GM15510 (cell line): ENCODE results near the gene P3H4.

ENCODE experiments used
- POLR2A ChIP-seq: IDR thresholded peaks from 3 replicates; pipeline ENCODE4 v1.6.1; 2011; ENCODE audit warnings: borderline replicate concordance; ENCODE audit not compliant: insufficient read length; ENCODE audit errors: extremely low read depth

P3H4 gene

GRCh38 chr17:41785859-41786226 lies 25.9 kb downstream of the P3H4 start:
- TF ChIP-seq POLR2A, result no peak

GRCh38 chr17:41785091-41785858 lies 26.5 kb downstream of the P3H4 start:
- TF ChIP-seq POLR2A, result no peak

GRCh38 chr17:41784207-41784744 lies 27.5 kb downstream of the P3H4 start:
- no peak for TF ChIP-seq POLR2A

GRCh38 chr17:41782142-41782541 lies 29.6 kb downstream of the P3H4 start:
- no peak for TF ChIP-seq POLR2A

GRCh38 chr17:41781404-41782110 lies 30.2 kb downstream of the P3H4 start:
- TF ChIP-seq POLR2A, result no peak

GRCh38 chr17:41779954-41780353 lies 31.8 kb downstream of the P3H4 start:
- TF ChIP-seq POLR2A, result no peak

GRCh38 chr17:41777574-41778188 lies 34.1 kb downstream of the P3H4 start:
- TF ChIP-seq POLR2A, result no peak

- TF ChIP-seq POLR2A, result no peak
These were observed 34.6 kb downstream of the P3H4 start for GRCh38 chr17:41777157-41777573.

- no peak for TF ChIP-seq POLR2A
These were observed 36.1 kb downstream of the P3H4 start for GRCh38 chr17:41775394-41776226.

GRCh38 chr17:41773731-41774193 lies 38.0 kb downstream of the P3H4 start:
- TF ChIP-seq POLR2A, result no peak

GRCh38 chr17:41773190-41773588 lies 38.6 kb downstream of the P3H4 start:
- TF ChIP-seq POLR2A, result no peak

GRCh38 chr17:41772586-41773189 lies 39.1 kb downstream of the P3H4 start:
- no peak for TF ChIP-seq POLR2A

GRCh38 chr17:41772218-41772585 lies 39.5 kb downstream of the P3H4 start:
- TF ChIP-seq POLR2A, result no peak
